GM18858 (cell line): ENCODE data around the gene IL17B.
"Not testable (repeated sequence)": the region's sequence is repeated elsewhere in the genome, so short reads cannot be mapped to it uniquely, and the experiment has no call there.

Experiments used
- ATAC-seq: cut with Tn5 transposase; IDR thresholded peaks from one replicate; pipeline ENCODE4 v1.9.1; 2021; ENCODE audit not compliant: unreplicated experiment

IL17B gene

GRCh38 chr5:149403923-149404745 lies 25.0 kb upstream of the IL17B start:
- no peak for ATAC-seq

GRCh38 chr5:149402291-149402690 lies 23.2 kb upstream of the IL17B start:
- ATAC-seq: no peak

- no peak for ATAC-seq
These were observed 22.0 kb upstream of the IL17B start for GRCh38 chr5:149401051-149401450.

- ATAC-seq: no peak
These were observed 21.2 kb upstream of the IL17B start for GRCh38 chr5:149400304-149400703.

- no peak for ATAC-seq
These were observed 20.7 kb upstream of the IL17B start for GRCh38 chr5:149399775-149400174.

GRCh38 chr5:149398747-149399266 lies 19.7 kb upstream of the IL17B start:
- ATAC-seq: not testable (repeated sequence)

- ATAC-seq: no peak
These were observed 18.4 kb upstream of the IL17B start for GRCh38 chr5:149397530-149397929.

GRCh38 chr5:149394996-149395395 lies 15.9 kb upstream of the IL17B start:
- not testable (repeated sequence) for ATAC-seq

- no peak for ATAC-seq
These were observed 13.6 kb upstream of the IL17B start for GRCh38 chr5:149392718-149393117.

- no peak for ATAC-seq
These were observed 12.4 kb upstream of the IL17B start for GRCh38 chr5:149391524-149391923.

GRCh38 chr5:149391076-149391475 lies 12.0 kb upstream of the IL17B start:
- not testable (repeated sequence) for ATAC-seq

GRCh38 chr5:149389552-149390495 lies 10.7 kb upstream of the IL17B start:
- ATAC-seq: no peak

- no peak for ATAC-seq
These were observed 9.6 kb upstream of the IL17B start for GRCh38 chr5:149388498-149389190.

GRCh38 chr5:149387982-149388381 lies 8.9 kb upstream of the IL17B start:
- ATAC-seq: no peak

GRCh38 chr5:149387081-149387631 lies 8.1 kb upstream of the IL17B start:
- ATAC-seq: no peak

- no peak for ATAC-seq
These were observed 7.1 kb upstream of the IL17B start for GRCh38 chr5:149386166-149386565.

- ATAC-seq: no peak
These were observed 4.3 kb upstream of the IL17B start for GRCh38 chr5:149383399-149383798.

- ATAC-seq: no peak
These were observed 3.6 kb upstream of the IL17B start for GRCh38 chr5:149382517-149383220.

- peak; percentile 55 for ATAC-seq
These were observed 2.9 kb upstream of the IL17B start for GRCh38 chr5:149381986-149382338.
